Neuron (in vitro differentiated cells): ENCODE measurements around the gene ADARB2.

Experiments
- H2AFZ ChIP-seq: one replicate; pipeline ENCODE4 v1.6.1; 2013; ENCODE audit warnings: low read depth, mild to moderate bottlenecking, inconsistent platforms, low read length, moderate library complexity
- H3K27me3 ChIP-seq: one replicate; pipeline ENCODE4 v1.6.1; 2013; ENCODE audit warnings: low read length; ENCODE audit not compliant: insufficient read depth
- H3K36me3 ChIP-seq: one replicate; pipeline ENCODE4 v1.6.1; 2013; ENCODE audit warnings: low read length; ENCODE audit not compliant: insufficient read depth
- H3K4me1 ChIP-seq: one replicate; pipeline ENCODE4 v1.6.1; 2013; ENCODE audit warnings: low read length; ENCODE audit not compliant: insufficient read depth
- H3K4me3 ChIP-seq: 2 replicates; pipeline ENCODE4 v1.5.1; 2013; ENCODE audit warnings: mild to moderate bottlenecking, low read length, moderate library complexity
- H3K9me3 ChIP-seq: one replicate; pipeline ENCODE4 v1.6.1; 2013; ENCODE audit warnings: low read length

ADARB2 gene

GRCh38 chr10:1650542-1651269 is 86.6 kb downstream of the ADARB2 start:
- no peak overlapping the region for H3K4me3 ChIP-seq
- H3K27me3 ChIP-seq: no peaks in the 10 kb centered on the region
- no peaks in the 10 kb centered on the region for H3K36me3 ChIP-seq
- no peak overlapping the region for H2AFZ ChIP-seq
- no peaks in the 10 kb centered on the region for H3K4me1 ChIP-seq
- no peaks in the 10 kb centered on the region for H3K9me3 ChIP-seq

- Histone ChIP-seq H3K9me3 (no peaks in the 10 kb centered on the region), H3K4me1 (no peaks in the 10 kb centered on the region), H3K4me3 (no peak overlapping the region), H2AFZ (no peak overlapping the region), H3K36me3 (no peaks in the 10 kb centered on the region), H3K27me3 (no peaks in the 10 kb centered on the region)
Measured at GRCh38 chr10:1648648-1649047, 88.7 kb downstream of the ADARB2 start.

GRCh38 chr10:1646332-1646731 is 91.0 kb downstream of the ADARB2 start:
- H3K36me3 ChIP-seq: no peaks in the 10 kb centered on the region
- H3K4me1 ChIP-seq: no peaks in the 10 kb centered on the region
- no peaks in the 10 kb centered on the region for H3K27me3 ChIP-seq
- H3K9me3 ChIP-seq: no peaks in the 10 kb centered on the region
- no peak overlapping the region for H2AFZ ChIP-seq
- H3K4me3 ChIP-seq: no peak overlapping the region

GRCh38 chr10:1645896-1646295 is 91.4 kb downstream of the ADARB2 start:
- no peaks in the 10 kb centered on the region for H3K27me3 ChIP-seq
- H3K9me3 ChIP-seq: no peaks in the 10 kb centered on the region
- H3K4me3 ChIP-seq: no peak overlapping the region
- no peak overlapping the region for H2AFZ ChIP-seq
- H3K36me3 ChIP-seq: no peaks in the 10 kb centered on the region
- H3K4me1 ChIP-seq: no peaks in the 10 kb centered on the region

GRCh38 chr10:1644191-1644711 is 93.1 kb downstream of the ADARB2 start:
- Histone ChIP-seq H3K4me1 (no peaks in the 10 kb centered on the region), H3K4me3 (no peak overlapping the region), H2AFZ (no peak overlapping the region), H3K36me3 (no peaks in the 10 kb centered on the region), H3K9me3 (no peaks in the 10 kb centered on the region), H3K27me3 (no peaks in the 10 kb centered on the region)

GRCh38 chr10:1643908-1644179 is 93.5 kb downstream of the ADARB2 start:
- no peaks in the 10 kb centered on the region for H3K36me3 ChIP-seq
- H3K4me1 ChIP-seq: no peaks in the 10 kb centered on the region
- H3K4me3 ChIP-seq: no peak overlapping the region
- no peaks in the 10 kb centered on the region for H3K9me3 ChIP-seq
- H3K27me3 ChIP-seq: no peaks in the 10 kb centered on the region
- H2AFZ ChIP-seq: no peak overlapping the region

DNA sequence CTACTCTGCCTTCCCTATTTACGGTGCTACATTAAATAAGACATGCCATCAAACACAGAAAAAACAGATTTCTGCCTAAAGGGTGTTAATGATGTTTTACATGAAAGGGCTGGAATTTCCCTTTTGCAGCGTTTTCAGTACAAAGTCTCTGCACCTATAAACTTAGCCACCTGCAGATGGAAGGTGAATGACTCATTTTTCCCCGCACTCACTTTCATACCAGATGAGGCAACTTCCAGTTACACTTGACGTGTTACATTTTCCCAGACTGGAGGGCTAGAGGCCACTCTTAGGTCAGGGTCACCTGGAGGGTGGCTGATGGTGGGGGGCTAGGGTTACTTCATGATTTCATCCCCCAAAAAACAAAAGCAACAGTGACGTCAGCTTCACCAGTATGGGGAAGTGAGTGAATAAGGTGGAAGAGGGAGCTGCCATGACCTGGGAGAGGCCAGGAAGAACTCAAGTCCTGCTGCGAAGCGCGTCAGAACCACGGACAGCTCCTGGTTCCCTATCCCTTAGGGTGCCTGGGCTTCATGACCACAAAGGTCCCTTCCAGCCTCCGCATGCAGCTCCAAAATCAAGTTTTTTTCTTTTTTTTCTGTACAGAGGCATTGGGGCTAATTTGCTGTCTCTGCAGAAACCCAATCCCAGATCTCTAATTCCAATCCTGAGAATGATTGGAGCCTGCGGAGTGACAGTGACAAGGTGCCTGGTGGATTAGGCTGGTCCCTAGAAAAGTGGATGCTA is 94.0 kb downstream of the ADARB2 start:
- H3K4me3 ChIP-seq: no peak overlapping the region
- H2AFZ ChIP-seq: no peak overlapping the region
- H3K4me1 ChIP-seq: no peaks in the 10 kb centered on the region
- H3K27me3 ChIP-seq: no peaks in the 10 kb centered on the region
- no peaks in the 10 kb centered on the region for H3K36me3 ChIP-seq
- H3K9me3 ChIP-seq: no peaks in the 10 kb centered on the region

GRCh38 chr10:1642600-1643160 is 94.6 kb downstream of the ADARB2 start:
- no peak overlapping the region for H3K4me3 ChIP-seq
- H2AFZ ChIP-seq: no peak overlapping the region
- no peaks in the 10 kb centered on the region for H3K4me1 ChIP-seq
- H3K36me3 ChIP-seq: no peaks in the 10 kb centered on the region
- H3K9me3 ChIP-seq: no peaks in the 10 kb centered on the region
- no peaks in the 10 kb centered on the region for H3K27me3 ChIP-seq

- H3K4me3 ChIP-seq: no peak overlapping the region
- no peaks in the 10 kb centered on the region for H3K36me3 ChIP-seq
- no peaks in the 10 kb centered on the region for H3K27me3 ChIP-seq
- no peaks in the 10 kb centered on the region for H3K9me3 ChIP-seq
- no peak overlapping the region for H2AFZ ChIP-seq
- H3K4me1 ChIP-seq: no peaks in the 10 kb centered on the region
Measured at GRCh38 chr10:1641402-1641801, 95.9 kb downstream of the ADARB2 start.

GRCh38 chr10:1638889-1639419 is 98.4 kb downstream of the ADARB2 start:
- Histone ChIP-seq H3K4me1 (no peaks in the 10 kb centered on the region), H3K9me3 (no peaks in the 10 kb centered on the region), H3K36me3 (no peaks in the 10 kb centered on the region), H2AFZ (no peak overlapping the region), H3K27me3 (no peaks in the 10 kb centered on the region), H3K4me3 (no peak overlapping the region)

DNA sequence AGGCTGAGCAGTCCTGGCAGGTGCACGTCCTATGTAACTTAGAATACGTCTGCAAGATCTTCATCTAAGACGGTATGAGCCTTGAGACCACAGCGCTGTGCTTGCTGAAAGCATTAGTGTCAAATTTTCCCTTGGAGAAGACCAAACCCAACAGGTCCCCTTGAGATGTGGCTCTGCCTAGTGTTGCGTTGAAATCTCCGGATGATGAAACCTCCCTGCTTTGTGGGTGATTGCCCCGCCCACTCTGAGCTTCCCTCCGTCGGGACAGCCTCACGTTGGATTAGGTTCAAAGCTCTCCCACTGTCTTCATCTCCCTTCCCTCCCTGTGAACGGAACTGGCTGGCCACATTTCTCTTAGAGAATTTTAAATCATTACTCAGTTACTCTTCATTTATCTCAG is 102.0 kb downstream of the ADARB2 start:
- Histone ChIP-seq H3K27me3 (no peaks in the 10 kb centered on the region), H3K36me3 (no peaks in the 10 kb centered on the region), H3K4me1 (no peaks in the 10 kb centered on the region), H2AFZ (no peak overlapping the region), H3K9me3 (no peaks in the 10 kb centered on the region), H3K4me3 (no peak overlapping the region)

GRCh38 chr10:1634239-1634638 is 103.1 kb downstream of the ADARB2 start:
- H3K4me3 ChIP-seq: no peak overlapping the region
- no peaks in the 10 kb centered on the region for H3K9me3 ChIP-seq
- peaks cover 6% of the 10 kb centered on the region for H3K4me1 ChIP-seq
- H3K27me3 ChIP-seq: no peaks in the 10 kb centered on the region
- H3K36me3 ChIP-seq: no peaks in the 10 kb centered on the region
- H2AFZ ChIP-seq: no peak overlapping the region

DNA sequence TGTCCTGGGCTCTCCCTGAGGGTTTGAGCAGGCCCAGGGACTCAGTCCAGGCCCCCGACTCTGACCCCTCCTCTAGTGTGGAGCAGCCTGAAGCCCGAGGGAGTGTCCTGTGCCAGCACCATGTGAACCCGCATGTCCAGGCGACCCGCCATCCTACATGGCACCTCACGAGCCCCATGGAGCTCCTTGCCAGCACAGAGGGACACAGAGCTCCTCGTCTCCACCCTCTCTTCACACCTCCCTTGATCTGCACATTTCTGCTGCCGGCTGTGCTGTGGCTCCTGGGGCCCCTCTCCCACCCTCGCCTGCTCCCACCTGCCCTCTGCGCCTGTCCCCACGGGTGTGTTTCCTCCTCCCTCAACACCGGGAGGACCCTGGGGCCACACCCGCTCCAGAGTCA is 103.5 kb downstream of the ADARB2 start:
- Histone ChIP-seq H3K9me3 (no peaks in the 10 kb centered on the region), H3K4me1 (peaks cover 6% of the 10 kb centered on the region), H3K27me3 (no peaks in the 10 kb centered on the region), H3K36me3 (no peaks in the 10 kb centered on the region), H3K4me3 (no peak overlapping the region), H2AFZ (no peak overlapping the region)
